Gastroesophageal sphincter (tissue), 4 donors: ENCODE measurements around the gene PLRG1. TPM values are rescaled to one million over a fixed set of nuclear protein-coding genes. Genes with fewer than 3 reads are reported as not detected.

ENCODE experiments used
- ATAC-seq: fragments of 150-250 bp; one replicate; pipeline ENCODE4 v1.9.1; 2016; ENCODE audit warnings: mild to moderate bottlenecking, moderate library complexity
- H3K27ac ChIP-seq, 4 donors: fragments of 200-600 bp; sonication (generic) in 3 of 4; 1 replicate in 3 of 4; 2 replicates in 1 of 4; pipeline ENCODE4 v1.5.1; 2016 to 2019
- H3K27me3 ChIP-seq: fragments of 200-600 bp; sonication (generic); one replicate; pipeline ENCODE4 v1.5.1; 2019
- H3K36me3 ChIP-seq, 2 donors: fragments of 200-600 bp; sonication (generic); one replicate each; pipeline ENCODE4 v1.5.1; 2019; ENCODE audit warnings: control low read depth in 1 of 2
- H3K4me1 ChIP-seq, 3 donors: fragments of 200-600 bp; sonication (generic); 1 replicate in 2 of 3; 2 replicates in 1 of 3; pipeline ENCODE4 v1.5.1; 2016 to 2019; ENCODE audit warnings: control low read depth in 2 of 3
- H3K4me3 ChIP-seq, 2 donors: fragments of 200-600 bp; sonication (generic); one replicate each; pipeline ENCODE4 v1.5.1; 2019; ENCODE audit warnings: mild to moderate bottlenecking in 1 of 2, moderate library complexity in 1 of 2
- H3K9me3 ChIP-seq, 3 donors: fragments of 200-600 bp; sonication (generic); one replicate each; pipeline ENCODE4 v1.5.1; 2017 to 2019; ENCODE audit warnings: control low read depth in 2 of 3
- EP300 ChIP-seq: sonication (generic); formaldehyde crosslinking; IDR thresholded peaks from one replicate; pipeline ENCODE4 v1.6.1; 2017; ENCODE audit warnings: antibody characterized with exemption, mild to moderate bottlenecking
- POLR2A ChIP-seq, 2 donors: fragments of 450-650 bp; IDR thresholded peaks; one replicate each; pipeline ENCODE4 v1.6.1; 2017; ENCODE audit warnings: antibody characterized with exemption in 2 of 2, mild to moderate bottlenecking in 2 of 2, moderate library complexity in 1 of 2
- POLR2AphosphoS5 ChIP-seq: sonication (generic); formaldehyde crosslinking; IDR thresholded peaks from one replicate; pipeline ENCODE4 v1.6.1; 2017; ENCODE audit warnings: antibody characterized with exemption
- WGBS, 2 donors: methylation state at CpG; one replicate each; pipeline ENCODE4 v1.1.5; 2018; ENCODE audit warnings: low coverage in 1 of 2; 5-methylcytosine and 5-hydroxymethylcytosine counted together
- total RNA-seq, 4 donors: library from RNA; depleted of rRNA; stranded (reverse); fragments of >200 nt; gene quantifications; one replicate each; pipeline ENCODE4 v1.1.0, GENCODE V29; 2016
- TF ChIP-seq, protein P1 (sequence below), 4 experiments: fragments of 200-600 bp in 2 of 4; fragments of 450-650 bp in 2 of 4; sonication (generic) in 1 of 4; IDR thresholded peaks; one replicate each; pipeline ENCODE4 v1.5.1; 2017 to 2019; ENCODE audit warnings: antibody characterized with exemption in 4 of 4, mild to moderate bottlenecking in 2 of 4, moderate library complexity in 2 of 4

Gene PLRG1
- total RNA-seq, 4 donors from 2014 or later, result 41.4 to 54.0 (median 45.7) TPM

DNA sequence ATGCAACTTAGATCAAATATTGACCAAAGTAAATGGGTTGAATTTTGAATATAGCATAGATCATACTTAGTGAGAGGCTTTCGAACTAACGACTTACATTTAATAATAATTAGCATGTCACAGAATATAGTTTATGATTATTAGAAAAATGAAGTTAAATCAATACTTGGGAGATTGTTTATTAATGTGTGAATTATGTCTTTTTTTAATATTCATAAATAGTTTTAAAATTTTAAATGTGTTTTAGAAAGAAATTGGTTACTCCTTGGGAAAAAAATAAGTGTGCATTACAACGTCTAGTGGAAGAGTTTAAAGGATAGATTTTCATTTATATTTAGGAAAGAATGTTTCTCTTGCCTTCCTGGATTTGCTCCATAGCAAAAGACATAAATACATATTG, 33.0 kb upstream of the PLRG1 start:
- 72 to 78% methylated on average over 3 of the region's 3 CpGs for WGBS, 2 donors
- Histone ChIP-seq H3K9me3 (no peaks in the 10 kb centered on the region), H3K36me3 (no peaks in the 10 kb centered on the region), H3K4me1 (no peaks in the 10 kb centered on the region), H3K27ac (no peak overlapping the region), H3K27me3 (no peaks in the 10 kb centered on the region), H3K4me3 (no peak overlapping the region)
- no peak for ATAC-seq
- TF ChIP-seq POLR2AphosphoS5 (no peak), EP300 (no peak), POLR2A (IDR thresholded peaks at IDR 0.05) (no peak)
- TF ChIP-seq, protein P1, sequence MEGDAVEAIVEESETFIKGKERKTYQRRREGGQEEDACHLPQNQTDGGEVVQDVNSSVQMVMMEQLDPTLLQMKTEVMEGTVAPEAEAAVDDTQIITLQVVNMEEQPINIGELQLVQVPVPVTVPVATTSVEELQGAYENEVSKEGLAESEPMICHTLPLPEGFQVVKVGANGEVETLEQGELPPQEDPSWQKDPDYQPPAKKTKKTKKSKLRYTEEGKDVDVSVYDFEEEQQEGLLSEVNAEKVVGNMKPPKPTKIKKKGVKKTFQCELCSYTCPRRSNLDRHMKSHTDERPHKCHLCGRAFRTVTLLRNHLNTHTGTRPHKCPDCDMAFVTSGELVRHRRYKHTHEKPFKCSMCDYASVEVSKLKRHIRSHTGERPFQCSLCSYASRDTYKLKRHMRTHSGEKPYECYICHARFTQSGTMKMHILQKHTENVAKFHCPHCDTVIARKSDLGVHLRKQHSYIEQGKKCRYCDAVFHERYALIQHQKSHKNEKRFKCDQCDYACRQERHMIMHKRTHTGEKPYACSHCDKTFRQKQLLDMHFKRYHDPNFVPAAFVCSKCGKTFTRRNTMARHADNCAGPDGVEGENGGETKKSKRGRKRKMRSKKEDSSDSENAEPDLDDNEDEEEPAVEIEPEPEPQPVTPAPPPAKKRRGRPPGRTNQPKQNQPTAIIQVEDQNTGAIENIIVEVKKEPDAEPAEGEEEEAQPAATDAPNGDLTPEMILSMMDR (IDR thresholded peaks at IDR 0.05), result no peak

DNA sequence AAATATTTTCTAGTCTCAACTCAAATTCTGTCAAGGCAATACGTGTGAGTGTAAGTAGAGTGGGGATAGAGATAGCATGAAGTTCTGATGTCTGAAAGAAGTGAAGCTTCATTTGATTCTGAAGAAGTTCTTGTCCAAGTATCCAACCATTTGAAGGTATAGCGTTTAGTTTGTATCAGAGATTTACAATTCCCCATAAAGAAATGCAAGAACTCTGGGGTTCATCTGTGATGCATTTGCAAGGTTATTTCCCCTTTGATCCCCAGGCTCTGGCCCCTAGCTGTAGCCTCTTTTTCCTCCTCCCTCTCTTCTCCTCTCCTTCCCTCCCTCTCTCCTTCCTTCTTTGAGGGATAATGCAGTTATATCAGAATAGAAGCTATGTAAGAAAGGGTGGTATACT, 32.5 kb upstream of the PLRG1 start:
- no peaks in the 10 kb centered on the region for H3K36me3 ChIP-seq
- no peak overlapping the region for H3K4me3 ChIP-seq
- no peaks in the 10 kb centered on the region for H3K4me1 ChIP-seq
- no peaks in the 10 kb centered on the region for H3K9me3 ChIP-seq
- H3K27ac ChIP-seq, result no peak overlapping the region
- no peak for ATAC-seq
- no peaks in the 10 kb centered on the region for H3K27me3 ChIP-seq
- TF ChIP-seq POLR2AphosphoS5 (no peak), EP300 (no peak), POLR2A (IDR thresholded peaks at IDR 0.05) (no peak)
- TF ChIP-seq, protein P1 (IDR thresholded peaks at IDR 0.05), result no peak
- WGBS, 2 donors, result 54 to 78% methylated on average over 2 of the region's 2 CpGs

GRCh38 chr4:154579927-154580326, 29.7 kb upstream of the PLRG1 start:
- no peaks in the 10 kb centered on the region for H3K9me3 ChIP-seq
- no peaks in the 10 kb centered on the region for H3K27me3 ChIP-seq
- H3K4me1 ChIP-seq, result no peaks in the 10 kb centered on the region
- H3K27ac ChIP-seq, result no peak overlapping the region
- no peak overlapping the region for H3K4me3 ChIP-seq
- TF ChIP-seq POLR2AphosphoS5, result no peak
- TF ChIP-seq, protein P1 (IDR thresholded peaks at IDR 0.05), result no peak
- no peak for TF ChIP-seq EP300
- TF ChIP-seq POLR2A (IDR thresholded peaks at IDR 0.05), result no peak
- no peak for ATAC-seq
- no peaks in the 10 kb centered on the region for H3K36me3 ChIP-seq

GRCh38 chr4:154578919-154579318, 28.7 kb upstream of the PLRG1 start:
- Histone ChIP-seq H3K27me3 (no peaks in the 10 kb centered on the region), H3K27ac (no peak overlapping the region), H3K4me3 (no peak overlapping the region), H3K36me3 (no peaks in the 10 kb centered on the region), H3K4me1 (no peaks in the 10 kb centered on the region), H3K9me3 (no peaks in the 10 kb centered on the region)
- WGBS, 2 donors, result 47% methylated on average over 1 of the region's 1 CpG; no CpG with 5 or more reads in 1 of the 2 donors
- TF ChIP-seq, protein P1 (IDR thresholded peaks at IDR 0.05), result no peak
- no peak for TF ChIP-seq EP300
- no peak for TF ChIP-seq POLR2A (IDR thresholded peaks at IDR 0.05)
- TF ChIP-seq POLR2AphosphoS5, result no peak
- no peak for ATAC-seq

DNA sequence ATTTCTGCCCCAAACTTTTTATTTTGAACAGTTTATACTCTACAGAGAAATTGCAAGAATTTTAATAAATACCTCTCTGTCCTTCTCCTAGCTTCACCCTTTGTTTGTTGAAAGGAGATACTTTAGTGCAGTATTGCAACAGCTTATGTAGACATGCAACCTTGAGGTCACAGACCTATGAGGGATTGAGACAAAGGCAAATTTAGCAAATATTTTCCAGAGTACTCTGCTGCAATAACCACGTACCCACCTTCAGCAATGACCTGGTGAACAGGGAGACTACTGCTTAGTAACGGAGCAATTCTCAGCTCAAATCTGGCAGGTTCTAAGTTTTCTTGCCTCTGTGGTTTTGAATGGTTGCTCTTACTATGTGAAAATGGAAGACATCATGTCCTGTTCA, 27.1 kb upstream of the PLRG1 start:
- TF ChIP-seq POLR2AphosphoS5, result no peak
- no peak for TF ChIP-seq POLR2A (IDR thresholded peaks at IDR 0.05)
- TF ChIP-seq, protein P1 (IDR thresholded peaks at IDR 0.05), result no peak
- TF ChIP-seq EP300, result no peak
- no peaks in the 10 kb centered on the region for H3K36me3 ChIP-seq
- no peak for ATAC-seq
- no peaks in the 10 kb centered on the region for H3K4me1 ChIP-seq
- no peak overlapping the region for H3K27ac ChIP-seq
- H3K4me3 ChIP-seq, result no peak overlapping the region
- no peaks in the 10 kb centered on the region for H3K27me3 ChIP-seq
- no peaks in the 10 kb centered on the region for H3K9me3 ChIP-seq
- 71 to 80% methylated on average over 1 to 2 of the region's 2 CpGs for WGBS, 2 donors
